ENCODE data around the gene KIAA0232.
"Not testable (repeated sequence)": the region's sequence is repeated elsewhere in the genome, so short reads cannot be mapped to it uniquely, and the experiment has no call there.

The KIAA0232 gene

DNA sequence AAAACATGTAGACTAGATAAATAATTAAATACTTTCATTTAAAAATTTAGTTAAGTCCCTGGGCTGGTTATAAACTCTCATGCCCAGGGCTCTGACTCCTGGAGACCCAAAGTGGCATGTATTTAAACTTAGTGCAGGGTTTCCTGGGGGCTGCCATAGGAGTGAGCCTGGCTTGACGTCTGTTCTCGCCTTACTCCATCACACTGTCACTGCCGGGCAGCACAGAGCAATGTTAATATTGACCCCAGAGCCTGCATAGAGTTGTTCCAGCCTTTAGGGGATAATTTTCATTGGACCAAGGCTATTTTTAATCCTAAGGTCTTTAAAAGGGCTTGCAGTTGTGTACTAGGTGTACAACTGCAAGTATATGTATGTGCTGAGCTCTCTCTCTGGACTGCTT lies 31.2 kb downstream of the KIAA0232 start:
- DNase-seq = no peak

DNA sequence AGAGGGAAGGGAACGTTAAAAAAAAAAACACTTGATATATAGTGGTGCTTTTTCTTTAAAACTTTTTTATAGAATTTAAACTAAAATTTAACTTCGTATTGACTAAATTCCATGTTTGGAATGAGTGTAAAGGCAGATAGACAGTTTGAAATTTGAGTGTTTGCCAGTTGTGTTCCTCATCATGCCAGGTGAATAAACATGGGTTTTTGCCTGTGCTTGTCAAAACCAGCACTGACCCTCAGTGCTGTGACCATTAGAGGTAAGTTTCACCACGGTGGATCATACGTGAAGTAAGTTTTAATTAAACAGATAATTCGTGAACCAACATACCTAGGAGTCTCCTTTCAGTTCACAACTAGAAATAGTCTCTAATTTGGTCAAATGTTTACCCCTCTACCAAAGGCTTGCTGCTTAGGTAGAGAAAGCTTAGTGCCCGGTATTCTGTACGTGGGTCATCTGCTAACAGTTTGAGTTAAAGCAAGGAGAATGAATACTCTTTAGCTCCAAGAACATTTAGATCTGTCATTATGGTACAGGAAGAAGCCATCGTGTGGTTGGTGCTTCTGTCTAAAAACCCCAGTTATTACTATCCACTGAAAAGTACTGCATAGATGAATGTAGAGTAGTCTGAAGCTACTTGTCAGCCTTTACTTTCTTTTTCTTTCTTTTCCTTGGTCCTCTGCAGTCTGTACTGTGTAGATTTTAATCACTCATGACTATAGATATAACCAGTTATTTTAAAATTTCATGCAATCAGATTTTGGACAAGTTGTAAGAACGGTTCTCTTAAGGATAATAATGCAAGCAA lies 32.7 kb downstream of the KIAA0232 start:
- no peak for DNase-seq

DNA sequence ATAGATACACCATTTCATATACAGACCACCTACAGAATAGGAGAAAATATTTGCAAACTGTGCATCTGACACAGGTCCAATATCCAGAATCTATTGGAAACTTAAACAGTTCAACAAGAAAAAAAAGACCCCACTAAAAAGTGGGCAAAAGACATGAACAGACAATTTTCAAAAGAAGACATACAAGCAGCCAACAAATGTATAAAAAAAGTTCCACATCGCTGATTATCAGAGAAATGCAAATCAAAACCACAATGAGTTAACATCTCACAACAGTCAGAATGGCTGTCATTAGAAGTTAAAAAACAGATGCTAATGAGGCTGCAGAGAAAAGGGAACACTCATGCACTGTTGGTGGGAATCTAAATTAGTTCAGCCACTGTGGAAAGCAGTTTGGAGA lies 36.8 kb downstream of the KIAA0232 start:
- DNase-seq = no peak

DNA sequence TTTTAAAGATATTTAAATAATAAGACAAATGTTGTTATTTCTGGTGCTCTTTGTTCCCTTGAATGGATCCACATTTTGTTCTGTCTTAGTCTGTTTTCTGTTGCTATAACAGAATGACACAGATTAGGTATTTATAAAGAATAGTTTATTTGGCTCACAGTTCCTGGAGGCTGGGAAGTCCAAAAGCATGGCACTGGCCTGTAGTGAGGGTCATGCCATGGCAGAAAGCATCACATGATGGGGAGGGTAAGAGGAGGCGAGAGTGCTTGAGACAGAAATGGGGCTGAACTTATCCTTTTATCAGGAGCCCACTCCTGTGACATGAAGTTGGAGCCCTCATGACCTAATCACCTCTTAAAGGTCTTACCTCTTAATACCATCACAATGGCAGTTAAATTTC lies 38.2 kb downstream of the KIAA0232 start:
- DNase-seq = no peak

DNA sequence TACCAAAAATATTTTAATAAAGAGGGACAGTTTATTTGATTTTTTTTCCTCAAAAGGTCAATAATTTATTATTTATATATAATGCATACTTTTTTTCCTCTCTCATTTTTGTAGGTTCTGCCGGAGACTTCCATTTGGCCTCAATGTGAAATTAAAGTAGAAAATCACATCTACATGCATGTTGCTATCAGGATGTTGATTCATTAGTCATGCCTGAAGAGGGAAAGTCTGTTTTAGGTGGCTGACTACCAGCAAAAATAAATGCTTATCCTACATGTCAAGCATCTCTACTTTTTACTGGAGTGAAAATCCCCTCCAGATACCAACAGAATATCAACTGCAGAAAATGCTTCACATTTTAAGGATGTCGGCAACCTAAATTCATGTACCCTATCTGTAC lies 41.5 kb downstream of the KIAA0232 start:
- no peak for DNase-seq

DNA sequence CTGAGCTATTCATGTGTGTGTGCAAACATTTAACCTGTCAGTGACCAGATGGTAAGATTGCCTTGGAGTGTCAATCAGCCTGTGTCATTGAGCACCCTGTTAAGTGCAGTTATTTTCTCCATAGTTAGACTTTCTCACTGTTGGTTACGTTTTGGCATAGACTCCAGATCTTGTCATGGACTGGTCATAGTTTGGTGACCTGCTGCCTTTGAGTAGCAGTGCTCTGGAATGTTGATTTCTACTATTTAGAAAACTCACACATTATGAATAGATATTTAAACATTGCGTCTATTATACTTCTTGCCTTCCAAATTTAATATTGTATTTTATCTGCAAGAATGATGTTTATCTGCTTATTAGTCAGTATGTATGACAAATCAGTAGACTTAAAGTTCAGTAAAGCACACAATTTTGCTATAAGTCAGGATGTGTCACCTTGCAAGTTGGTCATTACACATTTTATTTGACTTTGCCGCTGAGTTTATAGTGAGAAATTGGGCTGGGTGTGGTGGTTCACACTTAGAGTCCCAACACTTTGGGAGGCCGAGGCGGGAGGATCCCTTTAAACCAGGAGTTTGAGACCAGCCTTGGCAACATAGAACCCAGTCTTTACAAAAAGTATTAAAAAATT lies 42.4 kb downstream of the KIAA0232 start:
- DNase-seq = no peak

DNA sequence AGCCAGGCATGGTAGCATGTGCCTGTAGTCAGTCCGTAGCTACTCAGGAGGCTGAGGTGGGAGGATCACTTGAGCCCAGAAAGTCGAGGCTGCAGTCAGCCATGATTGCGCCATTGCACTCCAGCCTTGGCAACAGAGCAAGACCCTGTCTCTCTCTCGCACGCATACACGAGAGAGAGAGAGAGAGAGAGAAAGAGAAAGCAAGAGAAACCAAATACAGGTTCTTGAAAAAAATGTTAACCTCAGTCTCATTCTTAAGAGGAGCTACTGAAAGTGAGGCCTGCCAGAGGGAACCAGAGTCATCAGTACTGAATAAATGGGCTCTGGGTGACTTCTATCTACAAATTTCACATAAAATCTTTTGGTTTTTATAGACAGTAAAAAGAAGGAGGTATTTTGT lies 42.9 kb downstream of the KIAA0232 start:
- no peak for DNase-seq

DNA sequence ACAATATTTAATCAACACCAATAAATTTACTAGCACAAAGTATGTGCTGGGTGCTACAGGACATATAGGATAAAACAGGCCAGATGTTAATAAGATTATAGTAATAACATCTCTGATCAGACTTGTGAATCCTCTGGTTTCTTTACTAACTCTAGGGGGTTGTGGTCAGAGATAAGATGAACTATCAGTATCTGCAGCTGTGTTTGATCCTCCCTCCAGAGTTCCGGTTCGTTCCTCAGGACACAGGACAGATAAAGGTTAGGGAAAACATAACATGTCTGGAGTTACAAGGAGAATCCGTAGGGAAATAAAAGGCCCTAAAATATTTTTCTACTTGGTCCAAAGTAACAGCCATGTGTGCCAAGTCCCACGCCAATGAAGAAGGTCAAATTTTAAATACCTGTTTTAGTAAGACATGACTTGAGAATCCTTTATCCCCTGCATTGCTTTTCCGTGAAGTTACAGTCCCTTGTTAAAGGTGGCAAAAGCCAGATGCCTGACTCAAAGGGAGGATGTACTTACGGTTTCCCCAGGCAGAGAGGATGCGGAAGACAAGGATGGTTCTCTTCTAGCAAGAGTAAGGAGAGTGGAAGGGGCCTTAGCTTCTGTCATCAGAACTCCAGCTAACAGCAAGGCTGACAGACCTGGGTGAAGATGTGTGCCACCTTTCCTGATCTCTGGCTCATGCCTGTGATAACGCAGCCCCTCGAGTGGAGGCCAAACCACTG lies 44.4 kb downstream of the KIAA0232 start:
- DNase-seq = no peak

DNA sequence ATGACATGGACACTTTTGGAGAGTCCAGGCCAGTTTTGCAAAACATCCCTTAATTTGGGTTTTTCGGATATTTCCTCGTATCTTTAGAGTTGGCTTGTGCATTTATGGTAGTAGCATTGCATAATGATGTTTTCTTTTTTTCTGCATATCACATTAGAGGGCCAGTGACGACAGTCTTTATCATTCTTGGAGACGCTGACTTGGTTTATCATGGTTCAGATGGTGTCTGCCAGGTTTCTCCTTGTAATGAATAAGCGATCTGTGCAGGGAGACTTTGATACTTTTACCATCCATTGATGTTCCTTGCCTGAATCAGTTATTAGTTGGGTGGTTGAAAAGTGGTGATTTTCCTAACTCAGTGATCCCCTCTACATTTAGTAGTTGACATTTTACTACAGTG lies 46.6 kb downstream of the KIAA0232 start:
- no peak for DNase-seq

DNA sequence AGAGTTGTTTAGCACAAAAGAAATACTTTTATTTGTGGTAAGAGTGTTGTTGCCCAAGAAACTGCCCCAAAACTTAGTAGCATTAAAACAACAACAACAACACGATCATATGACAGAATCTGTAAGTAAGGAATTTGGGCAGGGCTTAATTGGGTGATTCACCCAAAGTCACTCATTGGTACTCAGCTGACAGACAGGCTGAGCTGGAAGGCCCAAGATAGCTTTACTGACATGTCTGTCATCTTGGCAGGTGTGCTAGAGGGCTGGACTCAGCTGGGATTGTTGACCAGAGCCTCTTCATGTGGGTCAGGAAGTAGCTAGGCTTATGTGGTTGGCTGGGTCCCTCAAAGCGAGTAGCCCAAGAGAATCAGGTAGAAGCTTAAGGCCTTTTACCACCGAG lies 52.3 kb downstream of the KIAA0232 start:
- DNase-seq = no peak

DNA sequence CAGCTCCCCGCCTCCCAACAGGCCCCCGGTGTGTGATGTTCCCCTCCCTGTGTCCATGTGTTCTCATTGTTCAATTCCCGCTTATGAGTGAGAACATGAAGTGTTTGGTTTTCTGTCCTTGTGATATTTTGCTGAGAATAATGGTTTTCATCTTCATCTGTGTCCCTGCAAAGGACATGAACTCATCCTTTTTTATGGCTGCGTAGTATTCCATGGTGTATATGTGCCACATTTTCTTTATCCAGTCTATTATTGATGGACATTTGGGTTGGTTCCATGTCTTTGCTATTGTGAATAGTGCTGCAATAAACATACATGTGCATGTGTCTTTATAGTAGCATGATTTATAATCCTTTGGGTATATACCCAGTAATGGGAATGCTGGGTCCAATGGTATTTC lies 53.1 kb downstream of the KIAA0232 start:
- not testable (repeated sequence) for DNase-seq

DNA sequence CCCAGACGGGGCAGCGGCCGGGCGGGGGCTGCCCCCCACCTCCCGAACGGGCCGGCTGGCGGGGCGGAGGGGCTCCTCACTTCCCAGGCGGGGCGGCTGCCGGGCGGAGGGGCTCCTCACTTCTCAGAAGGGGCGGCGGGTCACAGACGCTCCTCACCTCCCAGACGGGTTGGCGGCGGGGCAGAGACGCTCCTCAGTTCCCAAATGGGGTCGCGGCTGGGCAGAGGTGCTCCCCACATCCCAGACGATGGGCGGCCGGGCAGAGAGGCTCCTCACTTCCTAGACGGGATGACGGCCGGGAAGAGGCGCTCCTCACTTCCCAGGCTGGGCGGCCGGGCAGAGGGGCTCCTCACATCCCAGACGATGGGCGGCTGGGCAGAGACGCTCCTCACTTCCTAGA lies 54.6 kb downstream of the KIAA0232 start:
- DNase-seq = not testable (repeated sequence)

DNA sequence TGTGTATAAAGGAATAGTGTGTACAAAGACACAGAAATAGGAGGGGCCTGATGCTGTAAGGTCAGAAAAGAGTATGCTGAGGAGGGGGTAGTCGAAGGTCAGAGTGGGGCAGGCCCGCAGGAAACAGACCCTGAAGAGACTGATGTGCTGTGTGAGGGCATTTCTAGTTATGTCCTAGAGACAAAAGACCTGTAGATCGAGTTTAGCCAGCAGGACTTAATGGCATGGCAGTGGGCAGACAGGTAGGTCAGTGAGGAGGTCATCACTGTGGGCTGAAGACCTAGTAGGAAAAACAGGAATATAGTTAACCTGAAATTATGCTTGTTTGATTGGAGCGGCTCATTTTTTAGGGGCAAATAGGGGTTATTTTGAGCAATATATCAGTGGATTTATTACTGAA lies 57.1 kb downstream of the KIAA0232 start:
- no peak for DNase-seq

DNA sequence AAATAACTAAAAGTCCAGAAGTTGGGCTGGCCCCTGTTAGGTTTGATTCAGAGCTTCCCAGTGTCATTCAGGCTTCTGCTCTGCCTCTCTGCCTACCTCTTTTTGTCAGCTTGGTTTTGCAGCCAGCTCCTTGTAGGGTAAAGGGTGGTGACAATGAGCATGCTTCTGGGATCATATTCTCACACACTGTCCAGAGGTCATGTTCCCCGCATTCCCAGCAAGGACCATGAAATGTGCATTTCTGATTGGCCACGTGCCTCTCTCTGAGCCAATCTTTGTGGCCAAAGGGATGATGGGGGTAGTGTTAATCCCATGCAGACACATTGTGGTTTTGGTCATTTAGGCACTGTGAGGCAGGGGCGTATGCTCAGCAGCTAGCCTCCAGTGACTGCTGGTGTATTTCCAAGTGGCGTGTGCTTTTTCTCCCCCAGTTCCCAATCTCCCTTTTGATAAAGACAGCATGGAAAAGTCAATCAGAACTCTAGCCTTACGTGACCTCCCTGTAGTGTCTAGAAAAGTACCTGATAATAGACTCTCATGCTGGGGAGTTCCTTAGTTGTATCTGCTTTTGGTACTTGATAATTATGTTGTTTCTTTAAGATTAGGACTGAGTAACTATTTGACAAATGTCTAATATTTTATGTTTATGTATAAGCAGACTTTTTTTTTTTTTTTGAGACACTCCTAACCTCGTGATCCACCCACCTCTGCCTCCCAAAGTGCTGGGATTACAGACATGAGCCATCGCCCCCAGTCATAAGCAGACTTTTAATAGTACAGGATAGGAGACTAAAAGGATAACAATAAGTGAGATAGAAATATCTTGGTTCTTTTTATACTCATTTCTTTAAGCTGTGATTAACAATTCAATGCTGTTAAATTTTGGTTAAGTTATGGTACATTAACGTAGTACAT lies 57.8 kb downstream of the KIAA0232 start:
- no peak for DNase-seq

DNA sequence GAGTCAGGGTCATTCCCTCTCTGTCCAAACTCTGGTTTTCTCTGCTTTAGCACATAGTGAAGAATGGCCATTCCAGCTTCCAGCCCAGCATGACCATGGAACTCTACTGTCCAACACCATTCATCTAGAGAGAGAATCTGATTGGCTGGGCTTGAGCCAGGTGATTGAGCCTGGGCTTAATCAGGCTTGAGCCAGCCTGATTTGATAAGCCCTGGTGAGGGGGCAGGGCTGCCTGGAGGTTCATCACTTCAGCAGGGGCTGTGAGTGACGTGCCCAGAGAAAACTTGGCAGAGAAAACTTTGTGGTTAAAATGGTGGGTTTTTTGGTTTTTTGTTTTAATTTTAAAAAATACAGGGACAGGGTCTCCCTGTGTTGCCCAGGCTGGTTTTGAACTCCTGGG lies 62.5 kb downstream of the KIAA0232 start:
- no peak for DNase-seq

DNA sequence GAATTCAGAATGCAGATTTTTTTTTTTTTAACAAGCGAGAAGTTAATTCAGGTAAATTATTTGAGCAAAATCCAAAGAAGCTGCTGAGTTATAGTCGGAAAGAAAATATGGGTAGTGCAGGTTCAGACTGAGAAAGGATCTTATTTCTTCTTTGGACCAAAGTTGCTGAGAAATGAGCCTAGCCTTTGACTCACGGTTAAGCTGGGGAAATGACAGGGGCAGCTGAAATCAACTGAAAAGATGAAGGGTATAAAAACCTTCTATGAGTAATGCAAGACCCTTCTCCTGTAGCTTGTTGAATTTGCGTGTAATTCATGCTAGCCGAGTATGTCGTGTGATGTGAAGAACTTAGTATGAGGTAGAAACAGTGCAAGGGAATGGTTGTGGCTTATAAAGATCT lies 63.0 kb downstream of the KIAA0232 start:
- DNase-seq = no peak

DNA sequence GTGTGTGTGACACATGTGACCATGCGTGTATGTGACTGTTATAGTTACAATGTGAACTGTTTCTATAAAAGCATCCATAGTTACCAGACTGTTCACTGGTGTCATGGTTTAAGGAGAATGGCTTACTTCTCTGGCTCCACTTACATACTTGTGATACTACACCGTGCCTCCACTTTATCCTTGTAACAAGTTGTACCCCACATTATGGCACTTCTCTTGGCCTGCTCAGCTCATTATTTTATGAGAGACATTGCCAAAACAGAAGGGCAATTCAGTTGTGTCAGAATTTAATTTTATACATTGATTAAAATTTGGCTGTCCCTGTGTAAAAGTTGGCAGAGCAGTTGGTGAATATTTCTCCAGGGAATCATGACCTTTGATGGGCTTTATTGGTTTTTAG lies 64.7 kb downstream of the KIAA0232 start:
- DNase-seq = no peak

DNA sequence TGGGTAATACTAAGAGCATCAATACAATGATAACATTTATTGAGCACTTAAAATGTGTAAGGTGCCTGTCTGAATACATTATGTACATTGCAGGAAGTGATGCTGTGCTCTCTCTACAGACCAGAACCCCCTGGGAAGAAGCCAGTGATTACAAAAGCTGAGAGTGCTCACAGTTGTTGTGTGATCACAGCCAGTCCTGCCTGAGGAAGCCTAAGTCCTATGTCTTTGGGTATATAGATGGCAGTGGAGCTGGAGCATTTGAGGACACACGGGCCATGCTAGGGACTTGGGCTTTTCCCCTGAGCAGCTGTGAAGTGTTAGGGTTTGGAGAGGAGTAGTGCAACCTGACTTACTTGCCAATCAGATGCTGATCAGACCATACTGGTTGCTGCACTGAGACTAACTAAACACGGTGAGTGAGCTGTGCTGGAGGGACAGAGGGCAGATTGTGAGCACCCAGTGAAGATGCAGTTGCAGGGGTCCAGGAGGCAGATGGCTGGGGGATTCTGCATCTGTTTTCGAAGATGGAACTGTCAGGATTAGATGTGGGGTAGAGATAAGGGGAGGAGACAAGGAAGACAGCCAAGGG lies 66.3 kb downstream of the KIAA0232 start:
- DNase-seq = no peak

DNA sequence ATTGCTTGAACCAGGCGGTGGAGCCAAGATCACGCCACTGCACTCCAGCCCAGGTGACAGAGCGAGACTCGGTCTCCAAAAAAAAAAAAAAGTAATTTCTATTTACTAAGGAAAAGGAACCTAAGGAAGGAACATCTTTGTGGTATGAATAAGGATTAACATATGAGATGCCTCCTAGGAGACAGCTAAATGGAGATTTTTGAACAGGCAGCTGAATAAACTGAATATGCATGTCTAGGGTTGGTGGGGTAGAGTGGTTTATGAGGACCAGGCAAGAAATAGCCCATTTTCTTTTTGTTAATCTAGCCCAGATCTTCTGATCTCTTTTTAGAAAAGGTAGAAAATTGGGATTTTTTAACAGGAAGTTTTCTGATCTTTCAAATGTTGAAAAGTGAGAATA lies 67.2 kb downstream of the KIAA0232 start:
- no peak for DNase-seq

DNA sequence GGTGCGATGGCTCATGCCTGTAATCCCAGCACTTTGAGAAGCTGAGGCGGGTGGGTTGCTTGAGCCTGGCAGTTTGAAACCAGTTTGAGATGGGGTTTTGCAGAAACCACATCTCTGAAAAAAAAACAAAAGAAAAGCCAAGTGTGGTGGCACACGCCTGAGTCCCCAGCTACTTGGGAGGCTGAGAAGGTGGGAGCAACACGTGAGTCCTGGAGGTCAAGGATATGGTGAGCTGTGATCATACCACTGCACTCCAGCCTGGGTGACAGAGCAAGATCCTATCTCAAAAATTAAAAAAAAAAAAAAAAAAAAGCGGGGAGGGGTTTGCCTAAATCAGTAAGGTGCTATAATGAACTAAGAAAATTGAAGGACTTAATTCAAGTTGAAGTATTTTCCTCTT lies 68.9 kb downstream of the KIAA0232 start:
- DNase-seq = no peak

DNA sequence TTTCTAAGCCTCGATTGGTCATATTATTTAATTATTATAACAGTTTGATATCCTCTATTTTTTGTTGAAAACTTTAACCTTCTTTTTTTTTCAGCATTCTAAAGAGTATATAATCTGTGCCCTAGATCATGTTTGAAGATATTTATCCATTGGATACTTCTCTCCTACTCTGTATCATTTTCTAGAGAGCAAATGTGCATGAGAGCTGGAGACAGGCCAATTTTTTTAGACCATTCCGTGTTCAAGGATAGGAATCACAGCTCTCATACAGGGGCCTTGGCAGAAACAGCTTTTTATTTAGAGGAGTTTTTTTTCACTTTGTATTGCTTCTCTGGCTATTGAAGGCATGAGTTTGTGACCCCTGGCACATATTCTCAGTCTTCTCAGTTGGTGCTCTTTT lies 69.4 kb downstream of the KIAA0232 start:
- no peak for DNase-seq

DNA sequence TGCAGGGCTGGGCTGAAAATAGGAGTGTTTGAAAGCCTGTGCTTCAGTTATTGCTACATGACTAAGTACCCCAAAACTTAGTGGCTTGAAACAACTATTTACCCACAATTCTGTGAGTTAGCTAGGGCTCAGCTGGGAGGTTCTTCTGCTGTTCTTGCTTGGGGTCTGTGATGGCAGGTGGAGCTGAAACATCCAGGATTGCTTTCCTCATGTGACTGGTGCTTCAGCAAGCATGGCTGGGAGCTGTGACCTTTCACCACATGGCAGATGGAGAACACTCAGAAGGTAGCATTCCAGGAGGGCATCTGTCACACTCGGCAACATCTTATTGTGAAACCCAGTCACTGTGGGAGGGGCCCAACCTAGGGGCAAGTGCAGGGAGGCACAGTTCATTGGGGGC lies 70.1 kb downstream of the KIAA0232 start:
- no peak for DNase-seq
